HG03280 (cell line): Measurements from ENCODE around the gene MAGI3.
A peak's percentile ranks its signal among the peaks of the same experiment; 100 is the strongest.

ENCODE experiments used
- ATAC-seq: cut with Tn5 transposase; IDR thresholded peaks from one replicate; pipeline ENCODE4 v1.9.1; 2021; ENCODE audit warnings: mild to moderate bottlenecking, moderate library complexity; ENCODE audit not compliant: unreplicated experiment

The MAGI3 gene

GRCh38 chr1:113389953-113390834, at the start of gene MAGI3:
MAGI3 (plus strand) TSS chr1:113390515; CDS start chr1:113391034, 519 bp downstream.
- peak; percentile 99 for ATAC-seq

DNA sequence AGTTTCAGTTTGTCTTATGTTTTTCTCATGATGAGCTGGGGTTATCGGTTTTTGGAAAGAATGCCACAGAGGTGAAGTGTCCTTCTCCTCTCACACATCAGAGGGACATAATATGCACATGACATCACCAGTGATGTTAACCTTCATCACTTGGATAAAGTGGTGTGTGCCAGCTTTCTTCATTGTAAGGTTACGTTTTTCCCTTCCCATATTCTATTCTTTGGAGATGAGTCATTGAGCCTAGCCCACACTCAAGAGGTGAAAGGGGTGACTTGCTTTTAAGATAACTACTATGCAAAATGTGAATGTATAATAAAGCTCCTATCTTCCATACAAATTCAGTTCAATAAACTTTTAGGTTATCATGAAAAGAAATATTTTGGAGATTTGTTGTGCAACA, 36.7 kb upstream of the MAGI3 start:
- no peak for ATAC-seq

GRCh38 chr1:113363935-113364334, 26.4 kb upstream of the MAGI3 start:
- no peak for ATAC-seq

GRCh38 chr1:113369040-113369439, 21.3 kb upstream of the MAGI3 start:
- no peak for ATAC-seq

DNA sequence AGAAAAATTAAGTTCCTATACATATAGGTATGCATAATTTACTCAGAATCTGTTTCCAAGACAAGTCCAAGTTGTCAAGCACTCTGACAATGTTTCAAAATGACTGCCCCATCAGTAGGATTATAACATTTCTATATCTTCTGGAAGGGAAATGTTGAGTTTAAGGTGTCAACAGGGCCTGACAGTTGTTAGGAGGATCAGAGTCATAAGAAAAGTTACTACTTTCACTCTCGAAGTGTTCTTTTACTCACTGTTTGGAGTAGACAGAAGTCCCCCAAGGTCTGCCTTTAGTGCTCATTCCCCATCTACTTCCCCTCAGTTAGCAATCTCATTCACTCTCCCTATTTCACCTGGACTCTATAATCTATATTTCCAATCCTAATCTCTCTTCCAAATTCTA, 20.6 kb upstream of the MAGI3 start:
- ATAC-seq = no peak

GRCh38 chr1:113370868-113371267, 19.4 kb upstream of the MAGI3 start:
- ATAC-seq = no peak

DNA sequence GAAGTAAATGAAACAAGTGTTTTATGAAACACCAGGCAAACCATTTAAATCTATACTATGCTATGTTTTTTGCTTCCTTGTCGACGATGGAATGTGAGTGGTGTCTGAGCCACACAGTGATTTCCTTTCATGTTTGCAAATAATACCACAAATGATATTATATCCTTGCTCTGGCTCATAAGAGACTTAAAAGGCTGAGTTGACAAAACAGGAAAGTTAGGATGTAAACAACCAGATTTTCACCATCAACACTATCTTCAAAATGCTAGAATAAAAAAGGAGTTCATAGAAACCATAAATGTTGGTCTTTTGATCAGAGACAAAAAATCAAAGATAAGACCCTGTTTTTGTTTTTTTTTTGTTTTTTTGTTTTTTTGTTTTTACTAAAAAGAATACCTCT, 17.8 kb upstream of the MAGI3 start:
- no peak for ATAC-seq

DNA sequence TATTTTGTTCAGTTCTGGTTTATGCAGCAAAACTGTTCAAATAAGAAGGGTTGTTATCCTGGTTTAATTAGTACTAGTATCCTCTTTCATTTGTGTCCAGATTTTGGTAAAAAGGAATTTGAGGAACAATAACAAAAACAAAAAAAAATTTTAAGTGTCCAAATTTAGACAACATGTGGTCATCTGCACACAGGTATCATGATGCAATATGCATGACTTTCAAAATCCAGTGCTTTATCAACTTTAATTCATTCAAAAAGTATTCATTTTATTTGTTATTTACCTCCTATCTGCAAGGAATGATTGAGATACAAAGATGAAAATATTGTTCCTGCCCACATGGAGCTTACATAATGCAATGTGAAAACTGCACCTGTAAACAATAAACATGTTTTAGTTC, 16.7 kb upstream of the MAGI3 start:
- no peak for ATAC-seq

GRCh38 chr1:113375878-113376277, 14.4 kb upstream of the MAGI3 start:
- no peak for ATAC-seq

GRCh38 chr1:113380075-113380474, 10.2 kb upstream of the MAGI3 start:
- no peak for ATAC-seq

DNA sequence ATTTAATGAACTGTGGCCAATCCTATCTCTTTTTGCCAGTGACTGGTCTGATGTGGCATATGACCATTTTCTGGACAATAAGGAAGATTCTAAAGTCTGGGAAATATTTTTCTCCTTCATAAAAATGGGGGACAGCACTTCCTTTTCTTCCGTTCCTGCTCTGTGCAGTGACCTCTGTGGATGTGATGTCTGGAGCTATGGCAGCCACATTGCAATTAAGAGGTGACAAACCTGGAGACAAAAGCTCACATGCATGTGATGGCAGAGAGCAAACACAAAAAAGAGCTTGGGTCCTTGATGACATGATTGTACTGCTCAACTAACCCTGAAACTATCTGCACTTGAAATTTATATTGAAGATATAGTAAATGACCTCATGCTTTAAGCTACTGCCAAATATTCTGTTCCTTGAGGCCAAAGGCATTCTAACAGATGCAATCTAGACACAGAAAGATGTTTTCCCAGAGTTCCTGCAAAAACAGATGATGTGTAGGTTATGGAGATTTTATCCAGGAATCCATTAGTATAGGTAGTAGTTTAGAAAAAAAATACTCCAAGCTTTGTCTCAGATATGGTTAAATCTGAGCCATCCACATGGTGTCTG, 2.2 kb upstream of the MAGI3 start:
- no peak for ATAC-seq

DNA sequence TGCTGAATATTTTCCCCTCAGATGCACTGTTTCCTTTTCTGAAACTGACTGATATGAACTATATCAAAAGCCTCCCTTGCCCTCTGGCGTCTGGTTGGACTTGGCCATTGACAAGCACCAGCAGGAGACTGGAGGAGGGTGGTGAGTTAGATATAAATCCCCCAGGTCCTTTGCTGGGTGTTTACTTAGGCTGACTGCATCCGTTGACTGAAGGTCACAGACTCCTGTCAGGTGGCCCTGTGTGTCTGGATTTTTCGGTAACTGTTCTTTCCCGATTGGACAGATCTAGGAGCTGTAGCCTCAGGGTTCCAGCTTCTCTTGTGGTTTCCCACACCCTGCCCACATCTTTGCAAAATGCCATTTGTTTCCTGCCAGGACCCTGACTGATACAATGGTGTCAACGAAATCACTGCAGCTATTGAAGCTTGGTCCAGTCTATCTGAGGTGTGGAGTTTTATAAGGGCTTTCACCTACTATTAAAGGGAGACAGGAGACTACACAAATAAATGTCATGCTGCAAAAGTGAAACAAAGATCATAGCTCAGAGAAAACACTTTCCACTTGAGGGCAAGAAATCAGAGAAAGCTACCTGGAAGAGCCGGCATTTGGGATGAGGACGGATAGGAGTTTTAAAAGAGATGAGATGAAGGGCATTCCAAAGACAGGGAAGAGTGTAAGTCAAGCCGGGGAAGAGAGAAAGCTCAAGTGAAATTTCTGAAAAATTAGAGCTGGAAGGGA, 1.5 kb upstream of the MAGI3 start:
- ATAC-seq = no peak

DNA sequence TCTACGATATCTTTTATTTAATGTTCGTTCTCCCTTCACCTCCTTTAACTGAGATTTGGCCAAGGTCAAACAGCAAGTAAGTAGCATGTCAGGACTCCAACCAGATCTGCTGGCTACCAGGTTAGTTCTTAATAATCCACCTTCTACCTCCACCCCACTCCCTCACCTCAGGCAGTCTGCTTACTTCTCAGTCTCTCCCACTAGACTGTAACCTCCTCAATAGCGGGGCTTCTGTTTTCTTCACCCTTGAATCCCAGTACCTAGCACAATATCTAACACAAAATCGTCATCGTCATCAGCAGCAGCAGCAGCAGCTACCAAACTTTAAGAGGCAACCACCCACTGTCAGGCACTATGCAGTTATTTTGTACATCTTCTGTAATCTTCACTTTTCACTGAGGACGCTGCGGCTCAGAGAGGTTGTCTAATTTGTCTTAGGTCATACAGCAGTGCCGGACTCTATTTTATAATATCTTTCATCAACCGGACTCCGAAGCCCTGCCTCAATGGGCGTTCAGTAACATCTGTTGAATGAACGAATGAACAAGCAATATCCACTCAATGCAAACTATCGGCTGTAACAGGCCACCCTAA, 859 bp upstream of the MAGI3 start:
- no peak for ATAC-seq

- ATAC-seq = no peak
These were observed 745 bp downstream of the MAGI3 start for GRCh38 chr1:113390871-113391648.

GRCh38 chr1:113391649-113392271, 1.4 kb downstream of the MAGI3 start:
- no peak for ATAC-seq

DNA sequence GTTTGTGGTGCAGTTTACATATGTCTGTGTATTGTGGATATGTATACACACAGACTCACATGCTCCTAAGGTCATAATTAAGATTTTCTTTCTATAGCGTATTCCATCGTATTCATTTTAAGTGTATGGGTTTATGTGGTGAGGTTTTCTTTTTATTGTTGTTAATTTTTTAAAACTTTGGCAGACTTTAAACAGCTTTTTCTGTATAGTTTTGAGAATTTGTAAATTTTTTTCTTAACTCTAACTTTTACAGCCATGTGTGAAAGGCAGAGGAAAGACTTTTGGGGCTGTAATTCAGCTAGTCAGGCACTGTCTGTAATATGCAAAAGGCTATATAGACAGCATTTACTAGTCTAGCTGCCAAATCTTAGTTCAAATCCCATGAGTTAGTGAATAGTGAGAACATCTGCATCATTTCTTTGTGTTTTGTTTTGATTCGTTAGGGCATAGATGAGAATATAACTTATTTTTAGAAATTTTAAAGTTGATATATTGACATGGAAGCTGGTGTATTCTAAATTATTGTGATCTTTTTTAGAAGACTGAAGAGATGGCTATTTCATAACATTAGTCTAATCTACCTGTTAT, 2.3 kb downstream of the MAGI3 start:
- ATAC-seq = no peak

- no peak for ATAC-seq
These were observed 3.9 kb downstream of the MAGI3 start for GRCh38 chr1:113394043-113394862.

- no peak for ATAC-seq
These were observed 4.5 kb downstream of the MAGI3 start for GRCh38 chr1:113394863-113395259.

DNA sequence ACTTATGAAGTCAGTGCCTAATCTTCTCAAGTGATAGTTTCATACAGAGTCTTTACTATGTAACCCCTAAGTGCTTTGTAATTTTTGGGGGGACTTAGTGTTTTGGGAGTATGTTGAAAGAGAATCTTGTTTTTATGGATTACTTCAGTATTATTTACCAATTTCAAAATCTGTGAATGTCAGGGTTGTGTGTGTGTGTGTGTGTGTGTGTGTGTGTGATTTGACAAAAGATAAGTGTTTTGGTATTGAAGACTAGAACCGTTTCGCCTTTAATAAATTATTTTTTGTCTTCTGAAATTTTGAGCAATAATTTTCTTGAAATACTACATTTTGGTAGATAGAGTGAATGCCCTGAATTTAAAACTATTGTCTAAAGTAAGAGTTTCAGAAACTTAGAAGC, 5.8 kb downstream of the MAGI3 start:
- no peak for ATAC-seq
